T47D (cell line): ENCODE results near the gene FAM117B.

Source experiments
- DNase-seq, 2 experiments: peaks; one replicate each; pipeline versions ENCODE4 v3.0.0 to v3.0.0-alpha.2; 2011 to 2012; ENCODE audit warnings: low read depth in 1 of 2, low spot score in 1 of 2
- JUND ChIP-seq: IDR thresholded peaks from 2 replicates; pipeline ENCODE4 v1.6.1; 2012; ENCODE audit warnings: low read depth
- in situ Hi-C: cut with HindIII; loops from 2 replicates; pipeline ENCODE4 v1.10.0; 2016; ENCODE audit warnings: low sequenced_read_pairs, low pct_unique_long_range_greater_than_20kb

The FAM117B gene

GRCh38 chr2:202634556-202635427 is at the start of gene FAM117B:
TSS of gene FAM117B (plus strand) at chr2:202634969. CDS start at chr2:202635188, 219 bp downstream.
- DNase-seq = peak; percentile 89 to 97
- in situ Hi-C loops = no loop called here
- no peak for TF ChIP-seq JUND

GRCh38 chr2:202588647-202589581 is 45.9 kb upstream of the FAM117B start:
- in situ Hi-C loops = no loop called here
- no peak for TF ChIP-seq JUND
- DNase-seq = peak; percentile 23 to 70

DNA sequence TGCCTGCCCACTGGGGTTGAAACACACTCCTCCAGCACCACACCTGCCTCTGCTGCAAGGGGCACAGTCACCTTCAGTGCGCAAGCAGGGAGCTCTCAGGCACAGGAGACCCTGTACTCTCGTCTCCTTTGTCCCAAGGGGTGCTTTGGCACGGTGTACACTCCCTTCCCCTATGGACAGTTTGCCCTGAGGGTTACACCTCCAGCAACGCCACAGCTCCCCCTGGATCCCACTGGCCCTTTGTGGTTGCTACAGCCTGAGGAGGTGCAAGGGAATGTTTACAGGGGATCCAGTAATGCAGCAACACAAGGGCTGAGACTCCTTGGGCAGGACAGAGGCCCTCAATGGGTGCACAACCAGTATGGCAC is 45.2 kb upstream of the FAM117B start:
- in situ Hi-C loops = no loop called here
- no peak for DNase-seq
- no peak for TF ChIP-seq JUND

DNA sequence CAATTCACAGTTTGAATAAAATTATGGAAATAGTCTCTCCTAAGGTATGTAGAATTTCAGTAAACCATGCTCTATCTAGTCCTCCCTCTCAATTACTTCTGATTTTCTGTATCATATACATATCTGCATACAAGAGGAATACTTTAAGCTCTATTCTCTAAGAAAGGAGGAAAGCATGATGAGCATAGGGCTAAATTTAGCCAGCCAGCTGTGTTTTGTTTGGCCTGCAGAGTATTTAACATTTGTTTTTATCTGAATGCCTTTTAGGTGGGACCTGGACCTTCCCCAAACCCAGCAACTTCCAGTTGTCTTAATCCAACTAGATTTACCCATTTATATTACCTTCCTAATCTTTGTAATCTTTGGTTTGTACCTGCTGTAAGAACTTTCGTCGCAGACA is 42.2 kb upstream of the FAM117B start:
- no peak for TF ChIP-seq JUND
- in situ Hi-C loops = no loop called here

DNA sequence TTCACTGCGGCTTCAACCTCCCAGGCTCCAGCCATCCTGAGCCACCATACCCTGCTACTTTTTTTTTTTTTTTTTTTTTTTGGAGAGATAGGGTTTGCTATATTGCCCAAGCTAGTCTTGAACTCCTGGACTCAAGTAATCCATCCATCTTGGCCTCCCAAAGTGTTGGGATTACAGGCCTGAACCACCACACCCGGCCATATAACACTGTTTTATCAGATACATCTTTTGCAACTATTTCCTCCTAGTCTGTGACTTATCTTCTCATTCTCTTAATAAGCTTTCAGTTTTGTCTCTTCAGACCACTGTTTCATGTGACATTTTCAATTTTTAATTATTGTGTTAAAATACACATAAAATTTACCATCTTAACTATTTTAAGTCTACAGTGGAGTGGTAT is 35.7 kb upstream of the FAM117B start:
- no peak for TF ChIP-seq JUND
- in situ Hi-C loops = no loop called here
- DNase-seq = no peak

More for the DNA sequence above, 42.2 kb upstream of the FAM117B start:
- no peak for DNase-seq

GRCh38 chr2:202599911-202600310 is 34.9 kb upstream of the FAM117B start:
- TF ChIP-seq JUND = no peak
- in situ Hi-C loops = no loop called here
- DNase-seq = no peak

DNA sequence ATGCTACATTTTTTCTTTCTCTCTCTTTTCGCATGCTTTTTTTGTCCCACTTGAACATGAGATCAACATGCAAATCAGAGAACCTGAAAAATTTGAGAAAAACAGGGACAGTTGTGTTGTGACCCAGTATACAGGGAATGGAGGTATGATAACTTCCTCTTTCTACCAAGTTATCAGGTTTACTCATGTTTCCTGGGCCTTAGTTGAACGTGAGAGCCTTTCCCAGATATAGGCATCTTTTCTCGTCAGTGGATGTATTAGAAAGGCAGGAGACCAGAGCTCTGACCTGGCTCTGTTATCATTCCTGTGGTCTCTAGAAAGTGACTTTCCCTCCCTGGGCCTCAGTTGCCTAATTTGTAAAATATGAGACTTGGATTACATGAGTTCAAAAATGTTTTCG is 30.1 kb upstream of the FAM117B start:
- TF ChIP-seq JUND = no peak
- in situ Hi-C loops = no loop called here
- DNase-seq = no peak

GRCh38 chr2:202605174-202605573 is 29.6 kb upstream of the FAM117B start:
- no peak for TF ChIP-seq JUND
- DNase-seq = no peak
- in situ Hi-C loops = no loop called here

GRCh38 chr2:202608142-202608852 is 26.5 kb upstream of the FAM117B start:
- in situ Hi-C loops = no loop called here
- TF ChIP-seq JUND = no peak
- no peak for DNase-seq

DNA sequence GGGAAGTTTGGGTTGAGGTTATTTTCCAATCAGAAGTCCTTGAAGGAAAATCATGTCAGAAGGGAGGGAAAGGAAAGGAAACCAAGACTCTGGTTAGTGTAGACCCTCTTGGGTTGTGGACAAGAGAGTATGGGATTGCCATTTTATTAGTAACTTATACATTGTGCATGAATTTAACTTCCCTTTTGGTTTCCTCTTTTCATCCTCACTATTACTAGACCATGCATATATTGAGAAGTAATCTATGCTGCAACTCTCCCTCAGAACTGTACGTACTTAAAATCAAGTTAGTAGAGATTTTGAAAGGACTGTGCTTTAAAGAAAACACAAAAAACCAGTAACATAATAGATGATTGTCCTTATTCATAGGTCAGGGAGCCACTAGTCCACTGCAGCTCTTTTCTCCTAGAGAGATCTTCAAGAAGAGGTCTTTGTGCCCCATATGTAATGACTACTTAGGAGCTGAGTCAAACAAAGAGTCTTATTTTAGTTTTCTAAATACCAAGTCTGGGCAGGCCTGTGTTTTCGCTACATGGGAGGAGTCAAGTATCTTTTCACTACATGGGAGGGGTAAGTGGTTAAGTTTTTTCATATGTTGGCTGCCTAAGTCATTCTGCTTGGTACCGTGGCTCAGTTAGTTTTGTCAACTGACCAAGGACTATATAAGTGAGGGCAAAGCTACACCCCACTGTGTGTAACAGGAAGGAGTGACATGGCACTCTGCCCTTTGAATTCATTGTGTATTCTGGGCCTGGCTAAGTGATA is 25.2 kb upstream of the FAM117B start:
- DNase-seq = no peak
- in situ Hi-C loops = no loop called here
- no peak for TF ChIP-seq JUND

- in situ Hi-C loops = no loop called here
- no peak for DNase-seq
- TF ChIP-seq JUND = no peak
These were observed 24.4 kb upstream of the FAM117B start for GRCh38 chr2:202610380-202610779.

DNA sequence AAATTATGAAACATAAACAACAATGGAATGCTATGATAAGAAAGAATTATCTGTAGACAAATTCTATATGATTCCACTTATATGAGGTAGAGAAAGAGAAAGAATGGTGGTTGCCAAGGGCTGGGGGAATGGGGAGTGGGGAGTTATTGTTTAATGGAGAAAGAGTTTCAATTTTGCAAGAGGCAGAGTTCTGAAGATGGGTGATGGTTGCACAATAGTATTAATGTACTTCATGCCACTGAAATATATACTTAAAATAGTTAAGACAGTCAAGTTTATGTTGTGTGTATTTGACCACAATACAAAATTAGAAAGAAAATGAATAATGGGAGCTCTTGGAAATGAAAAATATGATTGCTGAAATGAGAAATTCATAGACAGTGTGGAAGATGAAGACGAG is 22.6 kb upstream of the FAM117B start:
- no peak for DNase-seq
- TF ChIP-seq JUND = no peak
- in situ Hi-C loops = no loop called here
